Right ventricle myocardium superior (tissue), 1 donor: ENCODE data around the gene LSAMP. TPM values are rescaled to one million over a fixed set of nuclear protein-coding genes. Genes with fewer than 3 reads are reported as not detected.
A peak's percentile ranks its signal among the peaks of the same experiment; 100 is the strongest.

Experiments
- ATAC-seq: fragments of 200-7000 bp; cut with Tn5 transposase; one replicate; pipeline ENCODE4 v1.9.1; 2020; ENCODE audit warnings: mild to moderate bottlenecking; ENCODE audit not compliant: poor library complexity
- DNase-seq: peaks from one replicate; pipeline ENCODE4 v3.0.0-alpha.2; 2020
- intact Hi-C: fragments of 100-400 bp; cut with DNase I; formaldehyde crosslinking; loops from one replicate; pipeline ENCODE4 v1.11.2; 2022
- total RNA-seq: library from RNA; stranded (reverse); fragmentation: NEBNext Ultra II Directional; extraction: Animal tissue kit (Norgen Biotek cat#: 25700); gene quantifications from one replicate; pipeline ENCODE4 v1.2.1, GENCODE V29; 2021
- donor health status: DM: no; HTN: yes; CAD: no; lungs with severe emphysema.

LSAMP gene
- total RNA-seq, 1 donor from 2014 or later, result 5.2 TPM

DNA sequence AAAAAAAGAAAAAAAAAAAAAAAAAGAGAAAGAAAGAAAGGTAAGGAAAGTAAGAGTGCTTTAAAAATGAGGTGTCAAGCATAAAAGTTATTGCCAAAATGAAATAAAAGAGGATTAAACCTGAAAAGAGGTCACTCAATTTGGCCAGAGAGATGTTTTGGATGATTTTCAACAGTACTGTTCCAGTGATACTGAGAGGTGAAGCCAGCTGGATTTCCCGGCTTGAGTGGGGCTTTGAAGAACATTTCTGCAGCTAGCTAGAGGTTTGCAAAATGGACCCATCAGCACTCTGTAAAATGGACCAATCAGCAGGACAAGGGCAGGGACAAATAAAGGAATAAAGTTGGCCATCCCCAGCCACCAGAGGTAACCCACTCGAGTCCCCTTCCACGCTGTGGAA, 128.5 kb downstream of the LSAMP start:
- ATAC-seq (no peak), DNase-seq (no peak)
- intact Hi-C loops, result no loop called here

DNA sequence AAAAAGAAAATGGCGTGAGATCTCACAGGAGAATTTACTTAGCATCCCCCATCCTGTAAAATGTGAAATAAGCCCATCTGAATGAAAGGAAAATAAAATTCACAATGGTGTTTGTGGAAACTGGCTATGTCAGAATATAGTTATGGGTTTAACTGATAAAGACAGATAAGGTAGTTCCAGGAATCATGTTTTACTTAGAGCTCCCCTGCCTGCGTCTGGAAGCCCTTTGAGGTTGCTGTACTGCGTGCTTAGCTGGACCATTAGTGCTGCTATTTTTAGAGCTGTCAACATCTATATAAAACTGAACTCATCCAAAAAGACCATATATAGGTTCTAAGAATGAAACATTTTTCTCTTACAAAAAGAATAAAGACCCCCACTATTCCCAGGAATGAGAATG, 130.8 kb downstream of the LSAMP start:
- intact Hi-C loops, result no loop called here
- ATAC-seq (no peak), DNase-seq (no peak)

DNA sequence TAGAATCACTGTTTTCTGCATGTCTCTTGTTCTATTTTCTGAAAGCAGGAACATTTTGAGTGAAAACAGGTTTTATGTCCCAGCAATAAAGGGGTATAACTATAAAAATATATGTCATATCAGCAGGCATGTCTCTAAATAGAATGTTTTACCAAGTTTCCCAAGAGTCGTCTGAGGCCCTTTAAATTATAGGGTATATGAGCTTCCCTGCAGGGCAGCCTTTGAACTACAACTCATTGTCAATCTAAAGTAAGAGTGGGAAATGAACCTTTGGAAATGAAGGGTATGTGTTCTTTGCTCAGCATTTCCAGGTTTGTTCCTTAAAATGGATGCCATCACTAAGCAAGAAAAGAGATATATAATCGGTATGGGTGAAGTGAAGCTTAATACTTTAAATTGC, 138.6 kb downstream of the LSAMP start:
- intact Hi-C loops, result no loop called here
- ATAC-seq (no peak), DNase-seq (no peak)

DNA sequence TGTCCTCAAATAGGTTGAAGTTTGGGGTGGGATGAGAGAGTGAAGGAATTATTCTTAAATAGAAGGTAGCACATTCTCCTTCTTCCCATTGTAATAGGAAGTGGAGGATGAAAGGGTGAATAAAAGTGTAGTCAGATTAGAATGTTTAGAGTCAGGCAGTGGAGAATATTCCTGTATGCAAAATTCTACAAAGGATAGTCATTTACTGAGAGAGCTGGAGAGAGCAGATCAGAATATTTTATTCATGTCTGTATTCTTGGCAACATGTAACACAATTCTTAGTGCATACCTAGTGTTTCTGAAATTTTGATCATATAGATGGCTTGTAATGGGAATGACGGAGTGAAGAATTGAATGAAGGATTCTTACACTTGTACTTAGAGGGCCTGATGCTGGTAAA, 139.1 kb downstream of the LSAMP start:
- intact Hi-C loops, result no loop called here
- DNase-seq (no peak), ATAC-seq (no peak)

DNA sequence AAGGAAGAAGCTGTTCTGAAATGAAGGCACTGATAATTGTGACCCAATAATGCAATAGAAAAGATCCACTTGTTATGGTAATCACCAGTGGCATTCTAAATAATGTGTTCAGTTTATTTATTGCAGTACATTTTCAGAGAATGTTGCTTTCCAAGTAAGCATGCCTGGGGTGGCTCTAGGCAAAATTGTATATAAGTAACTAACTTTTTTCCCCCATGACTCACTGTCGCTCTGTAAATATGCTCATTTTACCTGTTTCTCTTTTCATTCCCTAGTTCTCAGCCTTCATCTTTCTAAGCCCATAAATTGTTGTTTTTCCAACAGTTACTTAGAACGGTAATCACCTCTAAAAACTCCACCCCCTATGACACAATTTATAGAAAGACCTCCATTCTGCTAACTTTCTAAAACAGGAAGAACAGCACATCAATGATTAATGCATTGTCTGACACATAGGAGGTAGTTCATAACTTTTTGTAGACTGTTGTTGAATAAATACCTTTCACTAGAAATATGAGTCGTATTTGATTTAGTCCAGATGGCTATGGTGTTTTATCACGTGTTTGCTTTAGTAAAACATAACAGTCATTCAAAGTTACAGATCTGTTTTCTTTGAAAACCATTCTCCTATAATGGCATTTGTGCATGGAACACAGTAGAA, 143.1 kb downstream of the LSAMP start:
- intact Hi-C loops, result no loop called here
- DNase-seq (no peak), ATAC-seq (no peak)

DNA sequence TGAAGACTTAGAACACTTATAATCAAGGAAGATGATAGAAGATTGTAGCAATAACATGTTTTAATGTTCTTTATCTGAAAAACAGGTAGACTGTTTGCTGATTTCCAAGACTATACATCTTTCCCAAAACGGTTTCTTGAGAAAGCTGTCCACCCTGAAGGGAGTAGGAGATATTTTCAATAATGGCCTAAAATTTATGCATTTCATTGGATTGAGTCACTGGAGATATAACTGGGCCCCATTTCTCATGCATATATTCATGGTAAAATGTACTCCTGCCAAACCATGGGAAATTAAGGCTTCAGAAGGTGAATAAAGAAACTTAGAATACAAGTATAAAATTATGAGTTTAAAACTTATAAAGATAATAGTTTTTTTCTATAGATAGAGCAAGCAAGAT, 143.9 kb downstream of the LSAMP start:
- ATAC-seq, result no peak
- intact Hi-C loops, result no loop called here
- DNase-seq, result no peak

DNA sequence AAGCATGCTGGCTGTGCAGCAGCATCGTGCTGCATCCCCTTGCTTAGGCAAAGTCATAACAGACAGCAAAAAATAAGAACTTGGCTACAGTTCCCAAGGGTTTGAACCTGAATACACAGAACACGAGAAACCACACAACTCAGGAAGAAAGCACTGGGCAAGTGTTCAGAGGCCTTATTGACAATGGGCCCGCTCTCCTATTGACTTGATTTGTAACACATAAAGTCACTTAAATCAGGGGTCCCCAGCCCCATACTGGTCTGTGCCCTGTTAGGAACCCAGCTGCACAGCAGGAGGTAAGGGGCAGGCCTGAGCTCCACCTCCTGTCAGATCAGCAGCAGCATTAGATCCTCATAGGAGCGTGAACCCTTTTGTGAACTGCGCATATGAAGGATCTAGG, 145.1 kb downstream of the LSAMP start:
- DNase-seq (no peak), ATAC-seq (no peak)
- intact Hi-C loops, result no loop called here

DNA sequence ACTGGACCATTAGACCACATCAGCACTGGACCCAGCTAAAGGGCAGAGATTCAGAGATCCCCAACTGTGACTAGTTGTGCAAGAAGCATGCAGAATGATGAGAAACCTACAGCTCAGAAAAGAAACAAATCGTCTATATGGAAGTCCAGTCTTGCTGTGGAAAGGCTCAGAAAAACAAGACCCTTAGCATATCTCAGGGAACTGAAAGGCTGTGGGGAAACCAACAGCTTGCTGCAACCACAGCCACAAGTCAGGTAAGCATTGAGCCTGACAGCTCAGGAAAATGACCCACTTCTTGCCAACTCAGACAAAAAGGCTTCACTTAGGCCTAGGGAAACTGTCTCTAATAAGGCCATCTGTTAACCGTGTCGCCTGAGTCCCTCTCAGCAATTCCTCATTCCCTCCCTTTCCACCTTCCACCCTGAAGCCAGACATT, 145.6 kb downstream of the LSAMP start:
- no peak for ATAC-seq
- DNase-seq, result no peak
- intact Hi-C loops, result no loop called here

DNA sequence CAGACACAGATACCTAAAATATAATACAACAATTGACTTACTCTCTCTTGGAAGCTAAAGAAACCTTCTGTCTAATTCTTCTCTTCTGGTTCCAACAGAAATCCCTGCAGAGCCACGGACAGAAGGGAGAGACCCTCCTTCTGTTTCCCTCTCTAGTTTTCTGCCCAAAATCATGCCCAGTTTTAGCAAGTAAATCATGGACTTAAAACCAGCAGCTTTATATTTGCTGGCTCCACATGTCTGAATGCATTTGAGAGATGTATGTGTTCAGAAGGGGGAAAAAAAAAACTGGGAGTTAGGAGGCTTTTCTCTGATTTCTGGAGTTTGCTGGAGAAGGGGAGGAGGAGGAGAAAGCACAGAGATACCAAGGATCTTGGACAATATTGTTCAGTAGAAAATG, 147.1 kb downstream of the LSAMP start:
- intact Hi-C loops, result no loop called here
- no peak for ATAC-seq
- DNase-seq, result no peak

DNA sequence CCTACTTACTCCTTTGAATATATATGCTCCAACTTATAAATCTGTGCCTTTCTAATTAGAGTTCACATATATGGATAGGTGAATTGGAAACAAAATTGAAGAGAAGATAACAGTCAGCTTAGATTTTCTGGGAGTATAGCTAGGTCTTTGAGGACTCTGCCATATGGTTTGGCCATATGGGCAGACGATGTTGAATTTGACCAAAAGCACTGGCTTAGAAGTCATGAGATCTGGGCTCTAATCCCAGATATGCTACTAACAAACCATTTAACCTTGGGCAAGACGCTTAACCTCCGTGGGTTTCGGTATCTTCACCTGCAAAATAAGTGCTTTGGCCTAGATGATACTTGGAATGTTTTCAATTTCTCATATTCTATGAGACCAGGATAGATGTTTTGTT, 154.1 kb downstream of the LSAMP start:
- no peak for ATAC-seq
- no peak for DNase-seq
- intact Hi-C loops, result no loop called here

DNA sequence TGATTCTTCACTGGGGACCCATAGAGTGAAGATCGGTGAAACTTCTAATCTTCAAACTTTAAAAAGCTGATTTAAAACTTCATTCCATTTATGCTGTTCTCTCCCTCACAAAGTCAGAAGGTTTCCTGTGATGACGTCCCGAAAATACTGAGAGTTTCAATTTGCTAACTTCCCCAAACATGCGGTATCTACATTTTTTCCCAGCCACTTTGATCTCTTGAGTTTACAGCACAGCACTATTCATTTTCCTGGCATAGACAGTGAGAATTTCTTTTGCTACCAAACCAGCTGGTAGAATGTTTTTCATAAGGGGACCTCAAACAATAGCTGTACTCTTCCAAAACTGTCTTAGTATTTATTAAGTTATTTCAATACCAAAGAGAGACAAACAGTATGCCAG, 156.8 kb downstream of the LSAMP start:
- no peak for DNase-seq
- no peak for ATAC-seq
- intact Hi-C loops, result no loop called here

DNA sequence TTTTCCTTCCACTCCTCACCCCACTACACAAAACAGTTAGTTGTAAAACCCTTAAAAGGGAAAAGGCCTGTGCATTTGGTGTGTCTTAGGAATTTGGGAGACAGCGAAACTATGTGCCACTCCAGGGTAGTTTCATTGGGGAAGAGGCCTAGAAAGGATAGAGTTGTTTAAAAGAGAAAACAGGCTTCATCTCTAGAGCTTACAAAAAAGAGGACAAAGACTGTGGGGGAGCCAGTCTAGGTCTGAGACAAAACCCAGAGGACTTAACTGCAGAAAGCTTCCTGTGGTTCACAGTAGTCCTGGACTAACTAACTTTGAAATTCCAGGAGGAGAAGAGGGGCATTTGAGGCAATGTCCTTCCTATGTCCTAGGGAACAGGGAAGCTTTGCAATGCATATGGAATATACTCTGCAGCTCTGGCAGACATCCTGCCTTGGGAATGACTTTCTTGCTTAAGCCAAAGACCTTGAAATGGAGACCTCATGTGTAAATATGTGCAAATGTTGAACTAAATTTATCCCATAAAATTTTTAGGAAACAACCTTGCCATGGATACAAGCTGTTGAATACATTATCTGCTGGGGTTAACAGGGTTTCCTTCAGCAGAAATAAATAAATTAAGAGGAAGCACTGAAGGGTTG, 159.4 kb downstream of the LSAMP start:
- DNase-seq (no peak), ATAC-seq (no peak)
- intact Hi-C loops, result no loop called here

DNA sequence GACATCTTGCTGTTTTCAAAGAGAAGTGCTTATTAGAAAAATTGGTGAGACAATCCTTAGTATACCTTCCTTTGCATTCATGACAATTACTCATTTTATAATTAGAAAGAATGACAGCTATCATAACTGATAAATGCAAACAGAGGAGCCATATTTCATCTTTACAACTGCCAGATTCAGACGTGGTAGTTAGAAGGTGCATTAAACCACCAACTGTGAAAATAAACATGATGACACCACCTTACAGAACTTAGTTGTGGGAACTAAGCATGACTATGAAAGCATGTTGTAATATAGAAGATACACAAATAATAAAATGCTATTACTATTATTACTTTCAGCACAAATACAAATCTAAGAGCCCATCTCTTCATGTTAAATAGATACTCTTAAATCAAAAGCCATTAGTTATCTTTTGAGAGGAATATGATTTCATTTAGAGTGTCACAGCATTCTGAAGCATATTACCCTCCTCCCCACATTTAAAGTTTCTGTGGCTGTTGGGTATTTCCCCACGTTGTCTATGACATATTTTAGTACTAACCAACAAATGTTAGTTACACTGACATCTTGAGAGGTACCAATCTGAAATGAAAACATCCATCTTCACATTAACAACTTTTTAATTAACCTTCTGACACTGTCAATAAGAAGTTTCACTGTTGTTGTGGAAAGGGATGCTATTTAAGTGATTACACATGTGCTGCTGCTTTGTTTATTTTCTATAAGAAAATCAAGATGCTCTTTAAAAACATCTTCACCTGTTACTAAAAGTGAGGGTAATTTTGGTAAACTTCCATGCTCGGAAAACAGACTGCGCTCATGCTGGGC, 163.8 kb downstream of the LSAMP start:
- intact Hi-C loops, result no loop called here
- no peak for DNase-seq
- no peak for ATAC-seq

DNA sequence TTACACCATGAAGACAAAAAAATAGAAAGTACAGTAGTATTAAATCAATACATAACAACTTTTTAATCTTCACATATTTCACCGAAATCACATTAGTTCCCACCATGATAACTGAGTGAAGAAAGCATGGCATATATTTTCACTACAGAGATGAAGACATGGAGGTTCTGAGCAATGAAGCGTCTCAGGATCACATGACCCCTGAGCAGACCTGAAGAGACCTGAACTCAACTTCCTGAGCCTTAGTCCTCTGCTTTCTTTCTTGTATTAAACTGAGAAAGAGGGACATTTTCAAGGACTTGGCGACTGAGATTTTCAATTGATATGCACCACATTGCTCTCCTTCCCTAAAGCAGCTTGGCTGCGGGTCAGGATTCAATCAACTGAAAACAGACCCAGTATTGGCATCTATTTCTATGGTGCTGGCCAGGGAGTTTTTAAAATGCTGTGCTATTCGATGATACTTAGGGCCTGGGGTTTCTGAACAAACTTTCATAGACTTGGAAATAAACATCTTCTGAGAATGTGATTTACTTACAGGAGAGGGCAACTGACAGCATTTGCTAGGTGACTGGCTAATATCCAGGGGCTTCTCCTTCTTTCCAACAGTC, 165.1 kb downstream of the LSAMP start:
- intact Hi-C loops, result no loop called here
- DNase-seq, result no peak
- peak; percentile 31 for ATAC-seq

DNA sequence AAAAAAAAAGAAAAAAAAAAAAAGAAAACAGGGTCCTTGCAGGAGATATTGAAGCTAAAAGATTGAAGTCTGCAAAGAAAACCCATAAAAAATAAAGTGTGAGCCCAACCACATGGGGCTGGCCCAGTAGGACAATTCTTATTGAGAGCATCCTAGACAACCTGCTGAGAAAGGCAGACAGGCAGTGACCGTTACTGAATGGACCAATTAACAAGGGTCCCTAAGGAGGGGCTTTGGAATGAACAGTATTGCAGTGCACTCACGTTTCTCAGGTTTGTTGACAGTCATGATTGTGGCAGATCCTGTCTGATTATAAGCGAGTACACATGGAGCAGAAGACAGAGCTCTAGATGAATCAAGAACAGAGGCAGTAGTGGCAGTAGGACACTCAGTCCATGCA, 168.6 kb downstream of the LSAMP start:
- DNase-seq (no peak), ATAC-seq (no peak)
- intact Hi-C loops, result no loop called here

DNA sequence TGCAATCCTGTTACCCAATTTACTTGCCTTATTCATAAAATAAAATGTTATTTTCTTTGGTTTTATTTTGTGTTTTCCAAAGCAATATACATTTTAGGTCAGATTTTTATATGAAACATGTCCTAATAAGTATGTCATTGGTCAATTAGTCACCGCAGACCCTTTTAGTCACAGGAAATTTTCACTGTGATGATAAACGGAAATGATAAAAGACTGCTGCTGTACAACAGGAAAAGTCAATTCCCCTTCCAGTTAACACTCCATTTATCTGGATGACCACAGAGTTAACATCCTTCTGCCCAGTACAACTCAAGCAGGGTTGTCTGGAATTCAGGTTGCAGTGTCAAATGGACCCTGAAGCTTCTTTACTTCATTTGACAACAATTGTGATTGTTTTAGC, 175.2 kb downstream of the LSAMP start:
- intact Hi-C loops, result no loop called here
- ATAC-seq, result no peak
- no peak for DNase-seq

DNA sequence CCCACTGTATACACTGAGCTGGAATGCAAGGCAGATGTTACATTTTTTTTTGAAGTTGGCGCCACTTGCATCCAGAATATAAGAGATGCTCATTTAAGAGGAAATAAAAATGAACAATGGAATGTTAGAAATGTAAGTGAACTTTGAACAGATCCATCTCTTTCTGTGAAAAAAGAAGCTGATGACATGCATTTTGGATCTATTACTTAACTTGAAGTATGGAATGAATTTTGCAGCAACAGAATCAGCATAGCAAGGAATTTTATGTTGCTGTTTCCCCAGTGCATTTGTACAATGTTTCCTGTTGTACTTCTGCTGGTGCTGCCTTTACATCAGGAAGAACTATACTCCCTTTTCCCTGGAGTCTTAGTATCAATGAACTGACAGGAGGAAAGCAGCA, 178.2 kb downstream of the LSAMP start:
- no peak for ATAC-seq
- DNase-seq, result no peak
- intact Hi-C loops, result no loop called here

DNA sequence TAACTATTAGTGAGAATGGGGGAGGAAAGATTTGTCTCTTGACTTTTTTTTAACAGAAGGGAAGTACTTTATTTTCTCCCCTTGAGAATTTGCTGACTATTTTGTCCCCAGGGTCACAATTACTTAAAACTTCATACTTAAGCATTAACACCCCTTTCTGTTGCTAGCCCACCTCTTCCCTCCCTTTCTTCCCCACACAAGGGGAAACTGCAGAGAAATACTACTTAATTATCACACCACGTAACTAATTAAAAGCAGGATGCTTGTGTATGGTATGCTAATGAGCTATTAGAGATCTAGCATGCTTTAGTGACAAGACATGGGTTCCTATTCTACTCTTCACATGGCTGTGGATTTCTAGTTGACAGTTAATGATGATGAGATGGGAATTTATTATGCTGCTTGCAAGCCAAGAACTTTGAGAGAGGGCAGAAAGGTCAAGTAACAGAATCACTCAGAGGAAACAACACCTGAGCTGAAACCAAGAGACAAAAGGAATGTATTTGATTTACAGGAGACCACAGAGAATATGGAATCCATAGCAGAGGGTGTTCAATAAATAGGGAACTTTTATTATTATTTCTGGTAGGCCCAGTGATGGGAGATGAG, 179.2 kb downstream of the LSAMP start:
- ATAC-seq, result no peak

DNA sequence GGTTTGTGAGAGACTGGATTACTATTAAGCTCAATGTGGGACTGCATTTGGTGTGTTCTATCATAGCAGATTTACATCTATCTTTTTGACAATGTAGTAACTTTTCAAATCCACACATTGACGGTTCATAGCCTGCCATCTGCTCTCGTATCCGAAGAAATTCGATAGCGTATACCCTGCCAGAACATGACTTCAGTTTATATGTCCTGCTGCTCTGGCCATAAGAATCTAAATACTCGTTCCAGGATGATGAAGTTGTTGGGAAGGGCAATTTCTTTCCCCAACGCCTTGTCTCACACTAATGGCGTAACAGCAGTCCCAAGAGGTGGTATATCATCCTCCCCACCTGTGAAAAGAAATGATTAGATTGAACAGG, 180.0 kb downstream of the LSAMP start:
- intact Hi-C loops, result no loop called here
- ATAC-seq (no peak), DNase-seq (no peak)

More for the DNA sequence above, 179.2 kb downstream of the LSAMP start:
- DNase-seq, result no peak
- intact Hi-C loops, result no loop called here
